Measurements from ENCODE around the gene GTF3C2. TPM values are rescaled to one million over a fixed set of nuclear protein-coding genes. Genes with fewer than 3 reads are reported as not detected.

GTF3C2 gene
- total RNA-seq, 1 experiment from 2014 or later, result 109 TPM

DNA sequence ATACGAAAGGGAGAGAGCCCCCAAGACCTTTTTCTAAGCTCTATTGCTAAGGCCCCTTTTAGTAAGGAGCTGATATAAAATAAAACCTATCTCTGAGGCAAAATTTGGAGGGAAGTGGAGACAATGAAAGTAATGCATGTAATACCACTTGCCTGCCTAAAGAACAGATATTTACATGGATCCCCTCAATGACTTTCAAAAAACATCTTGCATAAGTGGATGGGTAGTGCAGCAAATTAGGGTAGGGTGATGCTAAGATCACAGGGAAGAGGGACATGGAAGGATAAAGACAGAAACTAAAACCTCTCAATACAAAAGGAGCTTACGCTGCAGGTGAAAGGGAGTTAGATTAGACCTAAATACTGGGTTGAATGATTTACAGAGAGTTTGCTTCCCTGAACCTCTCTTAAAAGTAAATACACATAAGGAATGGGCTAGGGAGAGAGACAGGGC, 22.8 kb upstream of the GTF3C2 start:
- Histone ChIP-seq H2BK20ac (ENCODE audit: low read depth, low read length, poor library complexity, severe bottlenecking) (no peak overlapping the region), H4K20me1 (ENCODE audit: control insufficient read depth, insufficient read depth, insufficient read length) (no peaks in the 10 kb centered on the region), H3K9ac (ENCODE audit: extremely low read depth, insufficient read length, low read length) (peak overlapping the region; percentile 84), H3K27ac (ENCODE audit: insufficient read length, low read depth, low read length) (no peak overlapping the region), H4K8ac (replicated peaks; ENCODE audit: insufficient read length, low read depth, low read length) (no peak overlapping the region), H3K4ac (ENCODE audit: low read depth, low read length) (no peak overlapping the region), H3K4me1 (ENCODE audit: insufficient read depth, low read length) (no peaks in the 10 kb centered on the region), H2AFZ (ENCODE audit: low read length) (no peak overlapping the region), H4K5ac (ENCODE audit: insufficient read length, low read depth, low read length) (no peak overlapping the region), H3K56ac (ENCODE audit: insufficient read length, low read depth, low read length) (no peak overlapping the region), H3T11ph (ENCODE audit: low read length) (no peak overlapping the region), H2BK5ac (ENCODE audit: insufficient read length, low read length) (no peak overlapping the region), H2AK5ac (ENCODE audit: insufficient read length, low read length) (no peak overlapping the region), H3K79me1 (ENCODE audit: insufficient read depth, low read depth, low read length, poor library complexity, severe bottlenecking) (no peaks in the 10 kb centered on the region), H3K23me2 (ENCODE audit: insufficient read length, low read depth, low read length, poor library complexity, severe bottlenecking) (peaks cover 12% of the 10 kb centered on the region), H2BK120ac (ENCODE audit: low read depth, low read length, poor library complexity, severe bottlenecking) (no peak overlapping the region), H3K23ac (ENCODE audit: insufficient read length, low read depth, low read length) (no peak overlapping the region), H3K4me2 (ENCODE audit: insufficient read depth, insufficient read length, low read length) (peak overlapping the region; percentile 87), H3K18ac (ENCODE audit: insufficient read length, low read depth, low read length) (no peak overlapping the region), H3K27me3 (ENCODE audit: insufficient read depth, low read length) (no peaks in the 10 kb centered on the region), H2BK15ac (ENCODE audit: low read depth, low read length) (no peak overlapping the region), H3K79me2 (ENCODE audit: insufficient read depth, low read length) (no peaks in the 10 kb centered on the region), H3K9me3 (ENCODE audit: control insufficient read depth, low read depth, low read length) (no peaks in the 10 kb centered on the region), H4K91ac (ENCODE audit: insufficient read length, low read depth, low read length) (no peak overlapping the region), H3K14ac (ENCODE audit: insufficient read depth, low read length) (no peak overlapping the region), H2BK12ac (ENCODE audit: insufficient read length, low read depth, low read length) (no peak overlapping the region)
- Mint-ChIP-seq H3K27me3 (ENCODE audit: low read depth) (peaks cover 1% of the 10 kb centered on the region; the same call in 1 of the 2 replicates), H3K4me3 (peak overlapping the region; percentile 86 to 94), H3K36me3 (ENCODE audit: insufficient read depth in 1 of 3, low read depth in 3 of 3) (peaks cover 42 to 91% (median 76%) of the 10 kb centered on the region in 3 experiments; a peak in 6 of 7 replicates), H3K4me1 (peaks cover 19 to 27% of the 10 kb centered on the region in 2 experiments), H3K27ac (peak overlapping the region; percentile 41 to 92 (median 70); a peak in 5 of 7 replicates), H3K9me3 (no peaks in the 10 kb centered on the region)
- DNase-seq, result no peak
- TF ChIP-seq, protein P1, sequence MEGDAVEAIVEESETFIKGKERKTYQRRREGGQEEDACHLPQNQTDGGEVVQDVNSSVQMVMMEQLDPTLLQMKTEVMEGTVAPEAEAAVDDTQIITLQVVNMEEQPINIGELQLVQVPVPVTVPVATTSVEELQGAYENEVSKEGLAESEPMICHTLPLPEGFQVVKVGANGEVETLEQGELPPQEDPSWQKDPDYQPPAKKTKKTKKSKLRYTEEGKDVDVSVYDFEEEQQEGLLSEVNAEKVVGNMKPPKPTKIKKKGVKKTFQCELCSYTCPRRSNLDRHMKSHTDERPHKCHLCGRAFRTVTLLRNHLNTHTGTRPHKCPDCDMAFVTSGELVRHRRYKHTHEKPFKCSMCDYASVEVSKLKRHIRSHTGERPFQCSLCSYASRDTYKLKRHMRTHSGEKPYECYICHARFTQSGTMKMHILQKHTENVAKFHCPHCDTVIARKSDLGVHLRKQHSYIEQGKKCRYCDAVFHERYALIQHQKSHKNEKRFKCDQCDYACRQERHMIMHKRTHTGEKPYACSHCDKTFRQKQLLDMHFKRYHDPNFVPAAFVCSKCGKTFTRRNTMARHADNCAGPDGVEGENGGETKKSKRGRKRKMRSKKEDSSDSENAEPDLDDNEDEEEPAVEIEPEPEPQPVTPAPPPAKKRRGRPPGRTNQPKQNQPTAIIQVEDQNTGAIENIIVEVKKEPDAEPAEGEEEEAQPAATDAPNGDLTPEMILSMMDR (conservative IDR thresholded peaks at IDR 0.05), result no peak
- no CpG with 5 or more reads among the region's 2 CpGs for WGBS (ENCODE audit: extremely low coverage, insufficient read length, low lambda C conversion rate)
